ENCODE results near the gene CAMTA1. TPM values are rescaled to one million over a fixed set of nuclear protein-coding genes. Genes with fewer than 3 reads are reported as not detected.

CAMTA1 gene
- total RNA-seq, 1 donor from 2014 or later: 127 TPM

DNA sequence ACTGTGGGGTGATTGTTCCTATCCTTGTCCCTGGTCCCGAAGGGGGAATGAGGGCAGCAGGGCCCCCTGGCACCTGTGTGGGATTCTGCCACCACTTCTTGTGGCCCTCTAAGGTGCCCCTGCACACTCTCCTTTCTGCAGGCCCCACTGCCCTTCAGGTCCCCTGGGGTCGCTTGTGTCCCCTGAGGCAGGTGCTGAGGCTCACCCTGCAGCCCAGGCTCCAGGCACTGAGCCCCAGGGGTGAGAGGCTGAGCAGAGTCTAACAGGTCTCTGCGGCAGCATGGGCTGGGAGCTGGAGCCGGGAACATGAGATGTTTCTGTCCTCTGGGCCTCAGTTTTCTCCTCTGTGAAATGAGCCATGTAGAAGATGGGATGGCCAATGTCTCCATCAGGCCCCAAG, 774.9 kb downstream of the CAMTA1 start:
- FAIRE-seq (no peak), DNase-seq (ENCODE audit: low spot score in 2 of 2) (no peak)

GRCh38 chr1:7560601-7561181, 775.4 kb downstream of the CAMTA1 start:
- no peak for FAIRE-seq
- no peak for DNase-seq (ENCODE audit: low spot score in 2 of 2)

DNA sequence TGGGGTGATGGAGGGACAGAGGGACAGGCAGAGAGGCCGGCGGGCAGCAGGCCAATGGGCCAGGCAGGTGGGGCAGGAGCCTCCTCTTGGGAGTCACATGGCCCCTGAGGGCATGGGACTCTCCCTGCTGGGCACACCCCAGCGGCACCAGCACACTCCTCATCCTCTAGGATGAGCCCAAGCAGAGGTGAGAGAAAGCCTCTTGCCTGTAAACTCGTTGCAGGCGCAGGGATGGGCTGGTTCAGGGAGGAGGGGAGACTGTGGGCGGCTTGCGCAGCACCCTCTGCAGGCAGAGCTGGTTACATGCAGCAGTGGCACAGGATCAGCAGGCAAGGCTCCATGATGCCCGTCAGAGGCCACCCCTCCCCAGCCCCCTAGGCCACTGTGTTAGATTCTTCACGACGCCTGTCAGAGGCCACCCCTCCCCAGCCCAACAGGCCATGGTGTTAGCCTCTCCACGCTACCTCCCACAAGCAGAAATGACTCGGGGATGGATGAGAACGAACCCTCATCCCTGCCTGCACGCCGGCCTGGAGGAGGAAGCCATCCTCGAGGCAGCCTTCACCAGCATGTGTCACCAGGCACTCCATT, 776.2 kb downstream of the CAMTA1 start:
- DNase-seq (ENCODE audit: low spot score in 2 of 2) (no peak), FAIRE-seq (no peak)

DNA sequence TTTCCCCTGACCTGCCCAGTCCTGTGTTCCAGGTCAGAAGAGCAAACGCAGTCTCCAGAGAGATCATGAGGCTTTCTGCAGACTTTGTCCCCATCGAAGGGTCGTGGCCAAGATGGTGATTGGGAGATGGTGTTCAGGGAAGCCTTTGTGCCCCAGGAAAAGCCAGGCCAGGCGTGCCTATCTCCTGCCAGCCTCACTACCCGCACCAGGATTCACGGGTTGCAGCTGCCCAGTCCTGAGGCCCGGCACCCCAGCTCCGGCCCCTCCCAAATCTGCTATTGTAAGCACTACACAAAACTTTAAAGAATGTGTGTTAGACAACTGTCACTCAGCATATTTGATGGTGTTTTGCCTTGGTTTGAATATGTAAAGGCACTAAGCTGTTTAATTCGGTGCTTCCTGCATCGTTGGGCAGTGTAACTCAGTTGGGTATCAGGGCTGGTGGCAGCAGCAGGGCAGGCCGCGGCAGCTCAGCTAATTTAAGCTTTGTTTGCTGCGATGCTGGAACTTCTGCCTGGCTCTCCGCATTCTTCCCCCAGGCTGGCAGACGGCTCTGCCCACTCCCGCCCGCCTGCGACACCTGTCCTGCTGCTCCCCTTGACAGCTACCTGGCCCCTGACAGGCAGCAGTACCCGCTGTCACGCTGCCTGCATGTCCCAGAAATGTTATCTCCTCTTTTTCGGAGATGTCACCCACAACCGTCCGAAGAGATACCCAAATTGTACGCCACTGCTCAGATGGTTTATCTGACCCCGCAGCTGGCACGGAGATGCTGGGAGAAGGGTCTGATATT, 776.9 kb downstream of the CAMTA1 start:
- FAIRE-seq (no peak), DNase-seq (ENCODE audit: low spot score in 2 of 2) (no peak)

DNA sequence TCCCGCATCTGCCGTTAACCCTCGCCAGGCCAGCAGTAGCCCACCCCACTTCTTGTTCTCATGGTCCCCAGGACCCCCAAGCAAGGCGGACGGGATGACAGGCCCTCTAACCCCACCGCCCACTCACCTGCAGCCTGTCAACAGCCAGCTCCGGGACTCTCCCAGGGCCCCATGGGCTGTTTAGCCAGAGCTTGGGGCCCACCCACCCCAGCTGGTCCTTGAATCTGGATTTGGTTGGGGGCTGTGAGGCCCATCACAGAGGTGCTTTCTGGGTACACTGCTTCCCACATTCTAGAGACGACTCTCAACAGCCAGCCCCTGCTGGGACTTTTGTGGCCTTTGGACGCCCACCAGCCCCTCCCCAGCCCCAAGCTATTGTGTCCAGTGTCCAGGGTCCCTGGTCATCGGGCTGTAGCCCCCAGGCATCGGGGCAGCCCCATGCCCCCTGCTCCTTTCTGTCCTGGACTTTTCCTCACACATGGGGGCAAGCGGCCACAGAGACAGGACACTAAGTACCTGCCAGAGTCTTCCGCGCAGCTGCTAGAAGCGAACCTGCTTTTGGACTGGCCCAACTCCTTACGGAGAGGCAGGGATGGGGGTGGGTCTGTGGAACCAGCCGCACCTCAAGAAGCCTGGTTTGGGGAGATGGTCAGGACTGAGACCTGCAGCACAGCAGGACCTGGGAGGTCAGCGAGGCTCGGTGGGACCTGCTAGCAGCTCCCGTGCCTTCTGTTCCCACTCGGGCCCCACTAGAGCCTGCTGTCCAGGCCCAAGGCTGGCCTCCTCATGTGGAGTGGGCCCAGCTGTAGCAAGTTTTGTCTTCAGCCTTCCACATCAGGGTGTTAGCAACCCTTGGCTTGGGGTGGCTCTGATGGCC, 777.7 kb downstream of the CAMTA1 start:
- no peak for FAIRE-seq
- no peak for DNase-seq (ENCODE audit: low spot score in 2 of 2)

DNA sequence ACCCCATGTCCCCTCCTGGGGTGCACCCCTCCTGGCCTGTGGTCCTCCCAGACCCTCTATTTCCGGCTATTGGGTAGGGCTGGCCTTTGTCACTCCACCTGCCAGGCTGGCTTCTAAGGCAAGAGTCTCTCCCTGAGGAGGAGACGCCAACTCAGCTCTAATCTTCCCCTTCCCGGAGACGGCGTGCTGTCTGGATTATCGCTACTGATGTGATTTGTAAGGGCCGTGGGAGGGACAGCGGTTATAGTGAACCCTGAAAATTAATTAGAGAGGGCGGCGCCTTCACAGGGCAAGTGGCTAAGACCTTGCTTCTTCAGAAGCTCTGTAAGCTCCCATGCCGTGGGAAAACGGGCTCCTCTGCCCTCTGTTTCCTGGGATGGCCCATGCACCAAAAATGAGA, 778.9 kb downstream of the CAMTA1 start:
- FAIRE-seq: no peak
- no peak for DNase-seq (ENCODE audit: low spot score in 2 of 2)

DNA sequence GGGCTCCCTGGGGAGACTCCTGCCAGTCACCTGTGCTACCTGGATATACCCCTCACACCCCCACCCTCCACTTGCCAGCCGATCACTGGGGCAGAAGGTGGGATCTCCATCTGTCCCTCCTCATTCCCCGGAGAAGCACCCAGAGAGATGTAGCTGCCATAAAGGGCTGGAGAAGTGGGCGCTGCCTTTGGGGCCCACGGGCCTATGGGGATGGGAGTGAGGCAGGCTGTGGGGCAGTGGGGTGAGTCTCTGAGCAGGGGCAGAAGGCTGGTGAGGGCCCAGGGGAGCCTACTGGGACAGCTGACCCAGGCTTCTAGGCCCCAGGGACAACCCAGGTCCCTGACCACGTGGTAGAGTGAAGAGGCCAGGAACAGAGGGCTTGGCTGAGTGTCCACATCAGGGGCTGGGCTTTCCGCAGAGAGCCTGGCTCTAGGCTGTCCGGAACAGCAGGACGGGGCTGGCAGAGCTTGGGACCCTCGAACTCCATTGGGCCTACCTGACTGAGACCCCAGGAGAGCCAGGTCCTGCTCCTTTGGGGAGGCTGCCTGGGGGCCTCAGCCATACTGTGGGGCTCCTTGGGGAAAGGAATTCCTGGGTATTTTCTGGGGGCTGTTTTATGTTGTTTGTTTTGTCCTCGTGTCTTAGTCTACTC, 780.0 kb downstream of the CAMTA1 start:
- DNase-seq (ENCODE audit: low spot score in 2 of 2): no peak
- FAIRE-seq: no peak

DNA sequence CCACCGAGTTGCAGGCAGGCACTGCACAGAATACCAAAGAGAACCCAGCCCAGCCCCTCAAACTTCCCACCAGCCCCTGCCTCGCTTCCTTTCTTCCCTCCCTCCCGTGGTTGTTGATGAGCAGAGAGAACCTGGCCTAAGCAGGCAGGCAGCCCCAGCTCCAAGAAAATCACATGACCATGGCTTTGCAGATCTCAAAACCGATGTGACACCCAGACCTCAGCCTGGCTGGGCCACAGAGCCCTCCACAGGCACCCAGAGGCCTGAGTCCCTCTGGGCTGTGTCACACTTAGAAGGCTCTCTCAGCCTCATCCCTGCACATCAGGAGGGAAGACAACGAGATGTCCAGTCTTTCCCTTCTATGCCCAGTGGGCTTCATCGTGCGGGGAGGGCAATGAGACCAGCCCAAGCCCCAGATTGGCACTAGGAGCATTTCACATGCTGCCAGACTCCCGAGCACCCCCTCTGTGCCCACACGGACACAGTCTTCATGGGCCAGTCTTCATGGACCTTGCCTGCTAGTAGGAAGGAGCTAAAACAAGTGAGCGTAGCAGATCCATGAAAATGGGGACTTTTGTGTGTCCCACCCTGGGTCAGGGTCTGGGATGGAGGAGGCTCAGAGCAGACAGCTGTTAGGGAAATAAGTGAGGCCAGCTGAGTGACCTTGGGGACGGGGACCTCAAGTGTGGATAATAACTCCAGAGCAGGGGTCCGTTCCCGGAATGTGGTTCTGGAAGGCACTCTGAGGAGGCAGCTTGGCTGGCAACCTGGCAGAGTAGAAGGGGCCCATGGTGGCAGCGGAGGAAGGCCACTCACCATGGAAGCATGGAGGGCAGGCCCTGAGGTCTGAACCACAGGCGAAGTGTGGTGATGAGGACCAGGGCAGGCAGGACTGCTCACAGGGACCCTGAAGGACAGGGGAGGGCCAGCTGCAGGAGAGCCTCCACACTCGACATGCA, 781.4 kb downstream of the CAMTA1 start:
- FAIRE-seq: no peak
- no peak for DNase-seq (ENCODE audit: low spot score in 2 of 2)

- DNase-seq (ENCODE audit: low spot score in 2 of 2): no peak
Observed at GRCh38 chr1:7567376-7567775, 782.1 kb downstream of the CAMTA1 start.

GRCh38 chr1:7568053-7568452, 782.8 kb downstream of the CAMTA1 start:
- FAIRE-seq (no peak), DNase-seq (ENCODE audit: low spot score in 2 of 2) (no peak)

More at GRCh38 chr1:7567376-7567775, 782.1 kb downstream of the CAMTA1 start:
- no peak for FAIRE-seq

DNA sequence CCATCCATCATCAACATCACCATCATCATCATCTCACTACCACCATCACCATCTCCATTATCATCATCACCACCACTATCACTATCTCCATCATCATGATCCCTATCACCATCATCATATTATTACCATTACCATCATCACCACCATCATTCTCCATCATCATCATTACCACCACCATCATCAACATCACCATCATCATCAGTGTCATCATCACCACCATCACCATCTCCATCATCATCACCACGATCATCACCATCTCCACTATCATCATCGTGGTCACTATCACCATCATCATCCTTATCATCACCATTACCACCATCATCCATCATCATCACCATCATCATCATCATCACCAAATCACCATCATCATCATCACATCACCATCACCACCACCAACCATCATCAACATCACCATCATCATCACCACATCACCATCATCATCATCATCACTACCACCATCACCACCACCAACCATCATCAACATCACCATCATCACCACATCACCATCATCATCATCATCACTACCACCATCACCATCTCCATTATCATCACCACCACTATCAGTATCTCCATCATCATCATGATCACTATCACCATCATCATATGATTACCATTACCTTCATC, 783.8 kb downstream of the CAMTA1 start:
- FAIRE-seq (no peak), DNase-seq (ENCODE audit: low spot score in 2 of 2) (no peak)

GRCh38 chr1:7570311-7570710, 785.1 kb downstream of the CAMTA1 start:
- no peak for FAIRE-seq
- no peak for DNase-seq (ENCODE audit: low spot score in 2 of 2)

DNA sequence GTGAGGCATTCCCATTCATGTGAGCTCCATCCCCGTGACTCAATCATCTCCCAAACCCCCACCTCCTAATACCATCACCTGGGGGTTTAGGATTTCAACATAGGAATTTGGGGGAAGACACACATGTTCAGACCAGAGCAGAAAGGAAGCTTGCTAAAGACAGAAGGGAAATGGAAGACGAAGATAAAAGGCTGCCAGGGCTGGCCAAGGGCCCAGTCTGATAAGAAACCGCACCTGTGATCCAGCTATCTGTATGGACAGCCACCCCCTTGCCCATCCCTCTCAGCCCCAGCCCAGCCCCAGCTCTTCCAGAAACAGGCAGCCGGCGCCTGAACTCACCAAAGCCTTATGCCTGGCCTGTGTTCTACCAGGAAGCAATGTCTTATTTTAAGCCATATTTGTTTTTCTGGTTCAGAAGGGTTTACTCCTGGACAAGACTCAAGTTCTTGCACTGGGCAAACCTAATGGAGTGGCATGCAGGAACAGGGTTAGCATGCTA, 787.4 kb downstream of the CAMTA1 start:
- FAIRE-seq (no peak), DNase-seq (ENCODE audit: low spot score in 2 of 2) (no peak)

GRCh38 chr1:7573481-7573880, 788.2 kb downstream of the CAMTA1 start:
- FAIRE-seq (no peak), DNase-seq (ENCODE audit: low spot score in 2 of 2) (no peak)

DNA sequence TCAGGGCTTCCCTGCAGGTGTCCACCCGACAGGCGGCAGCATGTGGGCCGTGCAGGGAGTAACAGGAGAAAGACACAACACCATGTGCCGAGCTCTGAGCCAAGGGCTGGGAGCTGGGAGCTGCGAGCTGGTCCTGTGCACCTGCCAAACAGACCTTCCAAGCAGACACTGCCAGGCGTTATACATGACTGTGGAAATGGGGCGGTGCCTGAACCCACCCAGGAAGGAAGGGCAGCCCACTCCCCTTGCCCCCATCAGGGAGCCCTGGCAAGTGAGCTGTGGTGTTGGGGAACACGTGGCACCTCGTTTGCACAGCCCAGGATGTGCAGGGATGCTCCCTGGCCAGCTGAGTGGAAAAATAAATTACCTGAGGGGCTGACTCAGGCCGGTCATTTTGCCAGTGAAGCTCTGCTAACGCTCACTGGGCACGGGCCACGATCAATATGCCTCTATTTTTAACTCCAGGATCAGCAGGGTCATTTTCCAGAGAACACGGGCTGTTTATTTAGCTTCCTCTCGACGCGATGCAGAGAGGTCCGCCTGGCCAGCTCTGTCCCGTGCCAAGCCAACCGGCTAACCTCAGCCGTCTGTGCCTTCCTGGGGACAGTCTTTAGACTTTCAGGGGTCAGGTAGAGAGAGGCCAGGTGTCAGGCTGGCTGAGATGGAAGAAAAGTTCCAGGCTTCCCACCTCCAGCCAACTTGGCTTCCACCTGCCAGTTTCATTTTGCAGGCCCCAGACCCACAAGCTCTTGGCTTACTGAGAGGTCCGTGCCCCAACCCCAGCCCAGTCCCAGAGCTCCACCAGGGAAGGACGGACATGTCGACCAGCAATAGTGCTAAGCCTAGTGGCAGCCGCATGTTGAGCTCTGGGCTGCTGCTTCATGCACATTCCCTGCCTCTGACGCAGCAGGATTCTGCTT, 789.1 kb downstream of the CAMTA1 start:
- FAIRE-seq (no peak), DNase-seq (ENCODE audit: low spot score in 2 of 2) (no peak)

DNA sequence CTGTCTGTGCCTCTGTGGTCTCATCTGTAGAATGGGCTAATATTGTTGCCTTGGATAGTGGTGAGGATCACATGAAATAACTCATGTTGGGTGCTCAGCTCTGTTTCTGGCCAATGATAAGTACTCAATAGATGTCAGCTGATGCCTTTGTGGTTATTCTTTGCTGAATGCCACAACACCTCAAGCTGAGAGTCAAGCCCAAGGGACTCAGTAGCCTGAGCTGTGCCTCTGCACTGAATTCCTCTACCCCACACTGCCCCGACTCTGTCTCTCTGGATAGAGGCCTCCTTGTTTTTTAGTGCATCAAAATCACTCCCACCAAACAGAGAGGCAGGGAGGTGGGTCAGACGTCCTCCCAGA, 789.8 kb downstream of the CAMTA1 start:
- DNase-seq (ENCODE audit: low spot score in 2 of 2): no peak
- FAIRE-seq: no peak

DNA sequence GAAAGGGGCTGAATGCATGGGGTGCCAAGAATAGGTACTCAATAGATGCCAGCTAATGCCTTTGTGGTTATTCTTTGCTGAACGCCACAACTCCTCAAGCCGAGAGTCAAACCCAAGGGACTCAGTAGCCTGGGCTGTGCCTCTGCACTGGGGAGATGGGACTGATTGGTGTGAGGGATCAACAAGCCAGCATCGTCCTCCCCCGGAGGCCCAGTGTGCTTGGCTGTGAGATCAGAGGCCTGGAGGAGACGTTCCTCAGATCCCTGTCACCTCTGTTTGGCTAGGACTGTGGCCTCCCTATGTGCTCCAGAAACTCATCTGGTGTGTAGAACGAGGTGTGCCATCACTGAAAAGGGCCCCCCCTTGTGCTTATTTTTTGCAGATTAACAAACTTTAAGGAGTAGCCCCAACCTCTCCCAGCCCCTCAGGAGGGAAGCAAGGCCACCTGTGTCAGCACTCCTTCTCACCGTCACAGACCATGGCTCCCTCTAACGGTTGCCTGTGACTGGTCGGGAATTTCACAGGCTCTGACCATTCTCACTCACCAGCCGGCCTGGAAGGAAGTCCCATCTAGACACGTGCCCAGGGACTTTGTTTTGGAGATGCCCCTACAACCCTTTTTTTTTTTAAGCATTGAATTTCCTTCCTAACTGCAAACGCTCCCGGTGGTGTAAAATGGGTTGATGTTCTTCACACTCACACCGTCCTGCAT, 791.8 kb downstream of the CAMTA1 start:
- FAIRE-seq: no peak
- no peak for DNase-seq (ENCODE audit: low spot score in 2 of 2)
